HG03103 (cell line): ENCODE results near the gene RAPGEF1.

ENCODE experiments used
- ATAC-seq: cut with Tn5 transposase; IDR thresholded peaks from one replicate; pipeline ENCODE4 v1.9.1; 2021; ENCODE audit warnings: low read depth; ENCODE audit not compliant: unreplicated experiment

The RAPGEF1 gene

DNA sequence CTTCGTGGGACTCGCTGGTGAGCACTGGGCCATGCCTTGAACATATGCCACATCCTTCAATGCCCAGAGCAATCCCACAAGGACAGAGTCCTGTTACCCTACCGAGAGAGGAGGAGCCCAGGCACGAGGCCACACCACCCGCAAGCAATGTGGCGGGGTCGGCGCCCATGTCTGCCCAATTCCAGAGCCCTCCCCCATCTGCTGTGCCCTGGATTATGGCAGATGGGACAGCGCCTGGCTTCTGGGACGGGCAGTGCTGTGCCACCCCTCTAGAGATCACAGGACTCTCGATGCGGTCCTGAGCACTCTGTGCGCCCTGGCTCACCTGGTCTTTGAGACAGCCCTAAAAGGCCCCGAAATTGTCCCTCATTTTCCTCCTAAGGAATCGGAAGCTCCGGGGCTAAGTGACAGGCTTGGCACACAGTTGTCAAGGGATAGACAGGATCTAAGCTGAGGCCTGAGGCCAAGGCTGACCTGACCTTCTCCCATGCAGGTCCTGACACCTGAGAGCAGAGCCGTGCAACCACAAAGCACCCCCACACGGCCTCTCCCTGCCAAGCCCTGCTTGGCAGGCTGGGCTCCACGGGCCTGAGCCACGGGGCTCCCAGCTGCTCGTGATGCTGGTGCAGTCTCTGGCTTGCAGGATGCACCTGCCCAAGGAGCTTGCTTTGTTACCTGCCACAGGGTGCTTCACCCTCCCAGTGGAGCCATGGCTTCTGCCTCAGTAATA is 145.8 kb downstream of the RAPGEF1 start:
- ATAC-seq, result no peak

DNA sequence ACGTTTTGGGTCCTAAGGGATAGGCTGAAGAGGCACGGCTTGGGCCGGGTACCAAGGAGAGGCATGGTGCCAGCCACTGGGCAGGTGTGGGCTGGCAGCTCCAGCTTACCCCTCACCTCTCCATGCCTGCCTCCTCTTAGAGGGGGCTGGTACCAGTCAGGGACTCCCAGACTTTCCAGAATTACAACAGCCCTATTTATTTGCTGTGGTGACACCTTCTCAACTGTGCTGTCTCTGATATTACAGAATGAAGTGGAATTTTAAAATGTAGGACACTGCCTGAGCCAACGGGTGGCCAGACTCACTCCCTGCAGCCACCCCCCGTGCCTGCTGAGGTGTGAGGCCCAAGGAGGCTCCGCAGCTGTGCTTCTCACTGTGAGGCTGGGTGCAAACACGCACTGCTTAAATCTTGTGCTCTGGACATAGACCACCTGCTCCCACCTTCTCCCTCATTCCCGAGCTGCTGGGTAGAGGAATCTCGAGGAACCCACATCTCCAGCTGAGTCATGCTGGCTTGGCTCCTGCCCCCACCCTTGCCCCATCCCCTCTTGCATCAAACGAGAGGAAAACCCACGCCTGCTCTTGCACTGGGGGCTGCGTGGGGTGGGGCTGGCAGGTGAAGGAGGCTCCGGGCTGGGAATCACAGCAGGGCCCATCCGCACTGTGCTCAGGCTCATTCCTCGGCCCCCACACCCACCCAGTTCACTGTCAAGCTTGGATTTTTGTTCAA is 146.6 kb downstream of the RAPGEF1 start:
- no peak for ATAC-seq

DNA sequence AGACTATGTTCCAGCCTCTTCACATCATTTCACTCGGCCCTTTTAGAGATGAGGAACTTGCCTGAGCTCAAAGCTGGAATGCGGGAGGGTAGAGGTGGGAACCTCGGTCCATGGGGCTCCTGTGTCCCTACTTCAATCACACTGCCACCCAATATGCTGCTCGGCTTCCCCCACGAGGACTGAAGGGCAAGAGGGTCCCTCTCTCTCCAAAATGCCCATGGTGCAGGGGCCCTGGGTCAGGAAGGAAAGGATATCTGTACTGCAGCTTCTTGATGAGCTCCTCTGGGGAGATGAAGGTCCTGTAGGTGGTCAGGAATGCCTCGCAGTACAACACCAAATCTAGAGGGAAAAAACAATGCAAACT is 148.0 kb downstream of the RAPGEF1 start:
- no peak for ATAC-seq

DNA sequence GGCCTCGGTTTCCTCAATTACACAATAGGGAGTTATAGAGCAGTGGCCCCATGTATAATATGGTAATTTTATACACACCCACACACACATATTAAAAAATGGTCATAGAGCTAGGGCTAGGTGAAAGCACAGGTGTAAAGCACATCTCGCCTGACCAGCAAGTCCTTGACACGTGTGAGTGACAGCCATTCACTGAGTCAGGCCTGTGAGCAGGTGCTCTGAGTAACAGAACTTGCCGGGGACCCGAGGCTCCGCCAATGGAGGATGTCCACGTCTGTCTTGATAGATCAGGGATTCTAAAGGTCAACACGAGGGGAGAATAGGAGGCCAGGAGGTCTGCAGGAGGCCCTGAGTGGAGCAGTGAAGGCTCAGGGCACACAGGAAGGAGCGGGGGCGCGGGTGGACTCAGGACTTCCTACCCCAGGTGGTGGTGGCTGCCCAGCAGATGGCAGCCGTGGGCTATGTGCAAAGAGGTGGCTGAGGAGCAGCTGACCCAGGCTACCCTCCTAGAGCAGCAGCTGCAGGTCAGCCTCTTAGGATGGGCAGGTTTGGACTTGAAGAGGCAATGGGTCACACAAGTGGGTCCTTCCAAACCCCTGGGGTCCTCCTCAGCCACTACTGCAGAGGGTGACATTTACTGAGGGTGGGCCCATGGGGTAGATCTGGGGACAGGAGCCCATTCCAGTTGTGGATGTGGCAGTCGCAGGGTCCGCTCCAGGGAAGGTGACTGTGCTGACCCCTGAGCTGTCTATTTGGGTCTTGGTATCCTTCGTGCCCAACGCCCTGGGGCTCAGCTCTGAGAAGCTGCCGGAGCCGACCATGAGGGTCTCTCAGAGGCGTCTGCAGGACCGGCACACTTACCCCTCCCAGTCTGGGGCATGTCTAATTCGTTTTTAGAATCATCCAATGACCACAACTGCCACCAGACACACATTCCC is 148.7 kb downstream of the RAPGEF1 start:
- ATAC-seq, result no peak

DNA sequence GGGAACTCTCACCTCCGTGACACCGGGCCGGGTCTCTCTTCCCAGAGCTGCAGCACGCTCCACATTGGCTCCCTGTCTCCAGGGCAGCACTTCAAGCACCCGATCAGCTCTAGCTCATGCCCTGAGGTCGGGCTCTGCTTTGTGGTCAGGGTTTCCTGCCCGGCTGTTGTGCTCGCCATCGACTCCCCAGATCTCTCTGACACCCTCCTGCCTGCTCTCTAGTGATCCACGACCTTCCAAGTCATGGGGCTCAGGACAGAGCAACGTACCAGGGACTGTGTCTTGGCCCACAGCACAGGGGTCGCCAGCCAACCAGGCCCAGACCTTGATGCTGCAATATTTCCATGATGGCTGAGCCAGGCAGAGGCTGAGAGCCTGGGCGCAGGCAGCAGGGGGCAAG is 149.4 kb downstream of the RAPGEF1 start:
- no peak for ATAC-seq

DNA sequence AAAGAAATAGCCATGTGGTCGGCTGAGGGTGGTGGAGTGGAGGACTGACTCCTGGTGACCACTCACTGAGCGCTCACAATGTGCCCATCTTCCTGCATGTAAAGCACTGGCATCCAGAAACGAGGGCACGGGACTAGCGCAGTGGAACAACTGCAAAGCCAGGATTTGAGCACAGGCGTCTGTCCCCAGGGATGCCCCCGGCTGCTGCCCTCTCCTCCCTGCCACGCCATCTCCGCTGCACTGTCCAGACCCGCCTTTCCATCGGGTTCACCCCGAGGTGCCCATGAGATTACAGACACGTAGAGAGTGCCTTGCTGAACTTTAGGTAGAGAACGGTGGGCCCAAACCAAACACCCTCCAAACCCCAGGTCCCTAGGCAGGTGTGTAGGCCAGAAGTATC is 149.9 kb downstream of the RAPGEF1 start:
- no peak for ATAC-seq

DNA sequence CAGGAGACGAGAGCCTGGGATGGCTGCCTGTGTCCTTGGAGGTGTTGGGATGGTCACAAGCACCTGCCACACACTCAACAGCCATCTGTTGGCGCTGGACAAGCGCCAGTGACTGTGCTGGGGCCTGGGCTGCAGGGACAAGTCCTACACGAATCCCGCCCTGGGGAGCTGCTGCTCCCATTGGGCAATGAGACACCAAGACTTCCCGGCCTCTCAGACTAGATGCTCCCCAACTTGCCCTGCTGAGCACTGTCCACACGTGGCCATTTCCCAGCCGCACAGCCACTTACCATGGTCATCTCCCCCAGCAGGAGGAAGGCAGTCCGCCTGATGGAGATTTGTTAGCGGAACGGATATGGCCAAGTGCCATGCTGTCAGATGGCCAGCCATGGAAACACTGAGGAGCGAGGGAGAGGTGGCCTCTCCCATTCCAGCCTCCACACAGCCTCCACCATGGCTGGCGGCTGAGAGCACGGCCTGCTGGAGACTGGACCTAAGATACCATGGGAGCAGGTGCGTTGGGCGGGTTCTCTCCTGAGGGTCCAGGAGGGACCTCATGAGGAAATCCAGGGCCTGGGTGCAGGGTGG is 150.7 kb downstream of the RAPGEF1 start:
- no peak for ATAC-seq

DNA sequence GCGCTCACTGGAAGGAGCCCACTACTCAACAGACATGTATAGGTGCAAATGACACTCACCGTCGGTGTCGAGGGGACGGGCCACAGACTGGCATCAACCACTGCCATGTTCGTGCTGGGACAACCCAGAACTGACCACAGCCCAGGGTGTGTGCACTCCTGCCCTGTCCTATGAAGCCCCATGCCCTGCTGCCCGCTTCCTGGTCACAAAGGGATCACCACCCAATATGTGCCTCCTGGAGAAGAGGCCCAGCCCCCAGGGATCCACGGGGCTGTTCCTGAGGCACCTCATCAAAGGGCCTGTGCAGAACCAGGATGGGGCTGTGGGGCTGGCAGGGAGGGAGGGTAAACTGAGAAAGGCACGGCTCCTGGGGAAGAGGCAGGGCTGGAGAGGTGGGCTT is 151.5 kb downstream of the RAPGEF1 start:
- no peak for ATAC-seq

DNA sequence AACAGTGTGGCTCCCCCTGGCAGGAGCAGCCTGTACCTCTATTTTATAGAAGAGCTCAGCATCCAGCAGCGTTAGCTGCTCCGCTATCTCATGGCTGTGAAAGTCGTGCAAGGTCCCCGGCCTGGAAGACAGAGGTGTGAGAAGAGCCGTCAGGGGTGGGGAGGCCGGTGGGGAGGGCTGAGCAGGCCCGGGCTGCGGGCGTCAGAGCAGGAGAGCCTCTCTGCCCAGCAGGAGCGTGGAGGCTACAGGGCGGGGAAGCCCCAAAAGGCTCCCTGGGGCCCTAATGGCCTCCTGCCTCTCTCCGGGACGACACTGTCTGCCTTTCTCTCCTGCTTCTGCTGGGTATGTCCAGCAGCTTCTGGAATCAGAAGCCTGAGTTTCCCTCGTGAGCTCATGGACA is 152.0 kb downstream of the RAPGEF1 start:
- no peak for ATAC-seq

DNA sequence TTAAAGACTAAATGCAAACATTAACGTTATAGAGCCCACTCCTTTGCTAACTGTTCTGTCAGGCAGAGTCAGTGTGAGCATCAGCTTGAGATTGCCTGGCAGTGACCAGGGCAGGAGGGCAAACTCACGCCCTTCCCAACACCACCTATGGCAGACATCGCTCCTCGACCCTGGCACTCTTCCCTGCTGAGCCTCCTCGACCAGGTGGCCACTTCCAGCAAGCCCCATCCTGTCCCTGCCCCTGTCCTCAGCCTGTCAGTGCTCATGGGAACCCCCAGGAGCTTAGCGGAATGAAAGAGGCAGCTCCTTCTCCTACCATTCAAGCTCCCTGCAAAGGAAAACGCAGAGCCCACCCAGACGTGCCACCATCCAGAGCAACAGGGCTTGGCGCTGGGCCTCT is 152.5 kb downstream of the RAPGEF1 start:
- no peak for ATAC-seq

DNA sequence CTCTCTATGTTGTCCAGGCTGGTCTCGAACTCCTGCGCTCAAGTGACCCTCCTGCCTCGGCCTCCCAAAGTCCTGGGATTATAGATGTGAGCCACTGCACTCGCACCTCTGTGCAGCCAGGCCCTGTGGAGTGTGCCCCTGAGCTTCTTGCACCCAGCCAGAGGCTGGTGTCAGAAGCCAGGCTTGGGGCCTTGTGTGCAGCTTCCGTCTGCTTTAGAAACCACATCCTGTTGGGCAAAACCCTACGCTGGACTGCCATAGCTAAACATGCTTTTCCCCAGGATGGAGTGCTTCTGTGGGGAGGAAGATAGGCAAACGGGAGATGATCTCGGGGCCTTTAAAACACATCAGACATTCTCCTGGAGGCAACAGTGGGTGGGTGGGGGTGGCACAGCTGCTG is 154.5 kb downstream of the RAPGEF1 start:
- ATAC-seq, result no peak

DNA sequence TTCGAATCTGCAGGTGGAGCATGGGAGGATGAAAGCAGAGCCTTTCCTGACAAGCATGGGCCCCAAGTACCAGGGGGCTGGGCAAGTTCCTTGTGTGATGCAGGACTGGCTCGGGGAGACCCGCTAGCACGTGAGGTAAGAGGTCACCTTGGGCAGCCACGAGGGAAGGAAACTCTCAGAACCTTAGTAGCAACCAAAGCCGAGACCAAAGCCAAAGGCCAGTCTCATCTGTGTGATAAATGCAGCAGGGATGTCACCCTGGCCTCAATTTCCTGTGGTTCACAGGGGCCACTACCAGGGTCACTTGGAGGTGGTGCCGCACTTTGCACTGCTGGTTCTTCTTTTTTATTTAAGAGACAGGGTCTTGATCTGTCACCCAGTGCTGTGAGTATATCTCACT is 155.0 kb downstream of the RAPGEF1 start:
- ATAC-seq, result no peak

DNA sequence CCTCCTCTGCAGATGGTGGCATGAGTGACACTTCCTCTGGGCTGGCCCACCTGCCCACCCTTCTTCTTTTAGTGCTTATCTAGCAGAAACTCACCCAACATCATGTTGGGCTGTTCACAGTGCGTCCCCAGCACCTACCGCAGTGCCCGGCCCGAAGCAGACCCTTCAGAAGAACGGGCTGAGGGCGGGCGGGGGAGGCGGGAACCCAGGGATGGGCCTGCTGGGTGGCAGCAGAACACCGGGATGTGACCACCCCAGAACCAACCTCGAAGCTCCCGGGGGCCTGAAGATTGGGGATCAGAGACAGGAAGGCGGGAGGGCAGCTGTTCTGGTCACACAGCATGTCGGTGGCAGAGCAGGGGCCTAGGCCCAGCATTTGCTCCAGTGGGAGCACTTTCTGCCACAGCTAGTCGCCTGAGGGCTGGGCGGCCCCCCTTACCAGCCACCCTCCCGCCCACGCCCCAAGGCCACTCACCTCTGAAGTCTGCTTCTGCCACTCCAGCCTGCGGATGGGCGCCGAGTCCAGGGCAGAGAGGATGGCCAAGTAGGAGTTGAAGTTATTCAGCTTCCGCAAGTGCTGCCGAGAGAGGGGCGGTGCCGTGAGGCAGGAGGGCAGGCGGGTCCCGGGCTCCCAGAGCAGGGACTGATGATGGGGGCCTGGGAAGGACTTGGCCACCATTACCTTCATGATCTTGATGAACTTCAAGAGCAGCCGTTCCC is 155.9 kb downstream of the RAPGEF1 start:
- no peak for ATAC-seq

DNA sequence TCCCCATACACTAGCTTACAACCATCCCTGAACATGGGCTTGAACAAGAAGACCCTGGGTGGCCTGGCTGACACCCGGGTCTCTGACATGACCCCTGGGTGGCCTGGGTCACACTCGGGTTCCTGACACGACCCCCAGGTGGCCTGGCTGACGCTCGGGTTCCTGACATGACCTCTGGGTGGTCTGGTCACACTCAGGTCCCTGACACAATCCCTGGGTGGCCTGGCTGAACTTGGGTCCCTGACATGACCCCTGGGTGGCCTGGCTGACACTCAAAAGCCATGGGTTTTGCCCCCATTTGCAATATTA is 156.6 kb downstream of the RAPGEF1 start:
- ATAC-seq, result no peak

DNA sequence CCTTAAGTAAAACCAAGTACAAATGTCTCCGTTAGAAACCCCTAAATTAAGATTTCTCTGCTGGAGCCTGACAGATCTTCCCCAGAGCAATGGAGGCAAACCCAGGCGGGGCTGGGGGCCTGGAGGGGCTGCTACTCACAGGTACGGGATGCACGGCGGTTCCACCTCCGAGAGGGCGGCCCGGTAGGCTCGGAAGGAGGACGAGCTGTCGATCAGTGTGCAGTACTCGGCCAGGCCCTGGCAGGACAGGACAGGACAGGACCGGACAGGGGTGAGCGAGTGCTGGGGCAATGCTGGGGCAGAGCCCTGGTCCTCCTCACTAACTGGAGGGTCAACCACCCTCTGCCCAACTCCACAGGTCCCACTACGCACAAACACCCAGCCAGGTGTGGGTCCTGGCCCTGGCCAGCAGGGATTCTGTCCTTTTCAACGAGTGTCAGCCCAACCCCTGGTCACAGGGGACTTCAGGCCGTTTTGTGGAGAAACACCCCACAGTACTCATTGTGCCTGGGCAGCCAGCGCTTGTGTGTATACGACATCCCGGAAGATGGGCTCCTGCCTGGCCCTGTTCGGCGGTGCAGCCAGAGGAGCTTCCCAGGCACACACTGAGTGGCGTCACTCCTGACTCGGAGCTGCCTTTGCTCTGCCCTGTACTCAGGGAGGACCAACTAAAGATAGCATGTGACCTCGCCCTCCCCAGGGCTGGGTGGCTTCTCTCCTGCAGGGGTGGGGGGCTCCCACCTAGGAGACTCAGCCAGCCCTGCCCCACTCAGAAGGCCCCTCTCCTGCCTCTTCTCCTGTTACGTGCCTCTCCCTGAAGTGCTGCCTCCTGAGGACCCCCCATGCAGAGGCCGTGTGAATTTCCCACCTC is 157.2 kb downstream of the RAPGEF1 start:
- no peak for ATAC-seq

DNA sequence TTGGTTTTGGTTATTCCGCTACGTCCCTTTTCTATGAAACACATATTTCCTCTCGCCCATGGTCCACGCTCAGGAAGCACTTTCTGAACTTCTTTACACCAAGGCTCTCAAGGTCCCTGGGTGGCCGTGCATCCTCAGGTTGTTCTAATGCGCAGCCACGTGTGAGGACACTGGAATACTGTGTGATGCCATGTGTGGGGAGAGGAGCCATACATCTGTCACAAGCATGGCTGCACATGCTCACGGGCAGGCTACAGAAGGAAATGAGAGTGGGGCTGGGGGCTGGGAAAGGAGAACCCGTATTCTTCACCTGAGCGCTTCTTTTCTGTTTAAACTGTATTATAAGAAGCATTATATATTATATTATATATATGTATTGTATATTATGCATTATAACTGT is 157.8 kb downstream of the RAPGEF1 start:
- no peak for ATAC-seq

DNA sequence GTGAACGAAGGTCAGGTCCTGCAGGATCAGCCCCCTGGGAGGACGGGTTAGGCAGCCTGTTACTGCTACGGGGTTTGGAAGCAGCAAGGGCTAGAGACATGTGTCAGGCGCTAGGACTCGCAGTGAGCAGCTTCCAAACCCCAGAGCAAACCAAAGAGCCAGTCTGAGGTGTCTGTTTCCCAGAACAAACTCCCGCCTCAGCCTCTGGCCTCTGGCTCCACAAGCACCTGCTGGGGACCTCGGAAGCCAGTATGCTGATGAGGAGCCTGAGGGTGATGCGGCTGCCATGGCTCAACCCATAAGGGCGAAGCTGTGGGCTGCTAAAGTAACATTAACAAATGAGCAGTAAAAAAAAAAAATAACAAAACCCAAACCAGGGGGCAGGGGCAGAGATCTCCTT is 159.5 kb downstream of the RAPGEF1 start:
- ATAC-seq, result no peak

DNA sequence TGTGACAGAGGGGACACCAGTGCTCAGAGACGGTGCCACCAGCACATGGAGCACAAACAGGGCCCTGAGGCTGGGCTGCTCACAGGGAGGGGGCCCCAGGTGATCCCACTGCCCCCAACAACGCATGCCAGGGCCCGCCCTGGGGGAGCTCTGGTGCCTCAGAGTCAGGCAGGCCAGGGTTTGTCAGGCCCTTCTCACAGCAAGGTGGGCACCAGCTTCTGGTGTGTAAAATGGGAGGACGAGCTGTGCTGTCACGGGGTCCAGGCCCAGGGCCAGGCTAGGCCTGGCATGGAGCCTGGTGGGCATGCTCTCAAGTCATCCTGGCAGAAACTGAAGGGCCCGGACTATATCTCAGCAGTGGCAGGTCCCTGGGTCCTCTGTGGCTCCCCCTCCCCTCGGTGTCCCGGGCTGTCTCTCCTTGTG is 160.1 kb downstream of the RAPGEF1 start:
- no peak for ATAC-seq

DNA sequence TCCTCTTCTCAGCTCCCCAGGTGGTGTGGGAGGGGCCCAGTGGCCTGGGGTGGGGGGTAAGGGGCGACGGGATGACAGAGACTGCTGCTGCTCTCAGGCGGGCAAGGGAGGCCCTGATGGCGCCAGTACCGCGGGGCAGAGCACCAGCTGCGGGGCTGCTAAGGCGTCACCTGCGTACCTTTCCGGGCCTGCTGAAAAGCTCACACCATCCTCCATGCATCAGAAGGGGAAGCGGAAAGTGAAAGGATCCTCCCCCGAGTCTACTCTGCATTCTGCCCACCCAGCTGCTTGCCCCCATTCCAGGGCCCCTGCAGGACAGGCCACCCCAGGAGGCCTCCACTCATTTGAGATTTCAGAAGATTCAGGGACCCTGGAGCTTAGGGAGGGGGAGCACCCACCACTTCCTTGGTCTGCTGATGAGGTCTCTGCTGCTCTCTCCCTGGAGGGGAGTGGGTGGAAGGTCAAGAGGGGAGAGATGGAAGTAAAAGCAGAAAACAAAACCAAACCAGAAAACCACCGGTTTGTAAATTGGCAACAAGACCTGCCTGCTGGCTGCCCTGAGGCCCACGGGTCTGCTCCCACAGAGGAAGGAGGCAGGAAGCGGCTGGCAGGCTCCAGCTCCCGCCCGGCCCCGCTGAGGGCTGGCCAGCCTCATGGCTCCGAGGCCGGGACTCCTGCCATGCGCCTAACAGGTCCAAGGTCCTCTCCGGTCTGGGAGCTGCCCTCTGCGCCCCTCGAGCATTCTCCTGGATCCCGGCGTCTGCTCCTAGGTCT is 161.0 kb downstream of the RAPGEF1 start:
- ATAC-seq, result no peak
